ENCODE data around the gene BTG3. TPM values are rescaled to one million over a fixed set of nuclear protein-coding genes. Genes with fewer than 3 reads are reported as not detected.

Gene BTG3
- total and polyA plus RNA-seq, 11 donors: 2.6 to 16.1 (median 6.4) TPM

DNA sequence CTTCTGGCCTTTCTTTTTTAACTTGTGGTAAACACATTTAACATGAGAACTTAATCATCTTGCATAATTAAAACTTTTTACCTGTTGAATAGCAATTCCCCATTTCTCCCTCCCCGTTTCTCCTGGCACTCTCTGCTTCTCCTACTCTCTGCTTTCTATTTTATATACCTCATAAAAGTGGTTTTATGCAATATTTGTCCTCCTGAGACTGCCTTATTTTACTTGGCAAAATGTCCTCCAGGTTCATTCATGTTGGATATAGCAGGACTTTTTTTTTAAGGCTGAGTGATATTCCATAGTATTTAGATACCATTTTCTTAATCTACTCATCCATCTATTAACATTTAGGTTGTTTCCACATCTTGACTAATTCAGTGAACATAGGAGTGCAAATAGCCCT is 35.0 kb downstream of the BTG3 start:
- ATAC-seq (no peak), DNase-seq (no peak)
- TF ChIP-seq CTCF (IDR thresholded peaks at IDR 0.05) (no peak), POLR2A (IDR thresholded peaks at IDR 0.05) (no peak)
- Histone ChIP-seq H3K9me3 (no peaks in the 10 kb centered on the region), H3K4me3 (no peak overlapping the region), H3K27ac (no peak overlapping the region), H3K4me1 (peaks cover 0 to 7% (median 0%) of the 10 kb centered on the region in 12 donors), H3K27me3 (no peaks in the 10 kb centered on the region), H3K36me3 (no peaks in the 10 kb centered on the region)
- WGBS, 4 donors: 81 to 98% (median 85%) methylated on average over 1 of the region's 1 CpG
- intact Hi-C loops (cut with DNase I): no loop called here

- peaks cover 0 to 7% (median 0%) of the 10 kb centered on the region in 12 donors for H3K4me1 ChIP-seq
- no peak for TF ChIP-seq POLR2A (IDR thresholded peaks at IDR 0.05)
- no peak for TF ChIP-seq CTCF (IDR thresholded peaks at IDR 0.05)
Measured at GRCh38 chr21:17576080-17576835, 36.4 kb downstream of the BTG3 start.

GRCh38 chr21:17575076-17575475 is 37.6 kb downstream of the BTG3 start:
- WGBS, 4 donors: 90 to 94% (median 92%) methylated on average over 5 of the region's 5 CpGs
- H3K27me3 ChIP-seq: no peaks in the 10 kb centered on the region
- intact Hi-C loops (cut with DNase I): no loop called here
- peaks cover 0 to 7% (median 0%) of the 10 kb centered on the region in 12 donors for H3K4me1 ChIP-seq
- no peak for TF ChIP-seq CTCF (IDR thresholded peaks at IDR 0.05)
- no peak overlapping the region for H3K4me3 ChIP-seq
- no peak overlapping the region for H3K27ac ChIP-seq
- DNase-seq: no peak
- ATAC-seq: no peak
- H3K9me3 ChIP-seq: no peaks in the 10 kb centered on the region
- no peaks in the 10 kb centered on the region for H3K36me3 ChIP-seq

More at GRCh38 chr21:17576080-17576835, 36.4 kb downstream of the BTG3 start:
- Histone ChIP-seq H3K27ac (no peak overlapping the region), H3K36me3 (no peaks in the 10 kb centered on the region), H3K9me3 (no peaks in the 10 kb centered on the region), H3K27me3 (no peaks in the 10 kb centered on the region), H3K4me3 (no peak overlapping the region)
- intact Hi-C loops (cut with DNase I): no loop called here
- WGBS, 4 donors: 69 to 73% (median 71%) methylated on average over 5 of the region's 5 CpGs
- DNase-seq (no peak), ATAC-seq (no peak)

DNA sequence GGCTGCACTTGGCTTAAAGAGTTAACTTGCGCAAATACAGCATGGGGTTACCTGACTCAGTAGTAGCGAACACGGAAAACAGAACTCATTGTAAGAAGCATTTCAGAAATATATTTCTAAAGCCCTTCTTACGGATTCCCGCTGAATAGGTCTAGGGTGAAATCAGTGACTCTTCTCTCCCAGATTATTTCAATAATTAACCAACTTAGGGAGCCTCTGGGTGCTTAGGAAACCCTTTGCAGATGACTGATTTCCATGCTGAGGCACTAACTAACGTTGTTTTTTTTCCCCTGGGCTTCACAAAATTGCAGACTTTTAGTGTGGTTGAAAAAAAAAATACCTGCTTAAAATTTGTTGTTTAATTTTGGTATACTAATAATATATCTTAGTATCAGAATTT is 40.3 kb downstream of the BTG3 start:
- H3K36me3 ChIP-seq: no peaks in the 10 kb centered on the region
- intact Hi-C loops (cut with DNase I): no loop called here
- no peak for TF ChIP-seq CTCF (IDR thresholded peaks at IDR 0.05)
- TF ChIP-seq POLR2A (IDR thresholded peaks at IDR 0.05): no peak
- DNase-seq (no peak), ATAC-seq (no peak)
- H3K27ac ChIP-seq: no peak overlapping the region
- no peaks in the 10 kb centered on the region for H3K27me3 ChIP-seq
- WGBS, 4 donors: 76 to 90% (median 88%) methylated on average over 6 of the region's 6 CpGs
- H3K4me1 ChIP-seq: peaks cover 0 to 7% (median 0%) of the 10 kb centered on the region in 12 donors
- H3K4me3 ChIP-seq: no peak overlapping the region
- no peaks in the 10 kb centered on the region for H3K9me3 ChIP-seq

Data from heart left ventricle (tissue), 16 donors.